PC-9 (cell line): ENCODE measurements around the gene NOC2L.

Experiments
- CTCF ChIP-seq: fragments of 200-600 bp; sonication (generic); conservative IDR thresholded peaks from 2 replicates; pipeline ENCODE4 v1.6.1; 2017; ENCODE audit warnings: mixed run types, antibody characterized with exemption, mild to moderate bottlenecking, moderate library complexity
- EZH2 ChIP-seq: fragments of 200-600 bp; sonication (generic); IDR thresholded peaks from 2 replicates; pipeline ENCODE4 v1.8.0; 2017; ENCODE audit warnings: antibody characterized with exemption, low read depth

- TF ChIP-seq CTCF (peak; percentile 83), EZH2 (no peak)
Observed at GRCh38 chr1:975896-976683, 17.0 kb upstream of the NOC2L start.
